Stimulated activated CD4-positive, alpha-beta T cell treated with anti-CD3 and anti-CD28 coated beads, TNF-alpha, amount 100 ng/mL, for 4 hours (primary cell): ENCODE data around the gene TRMU.
"Not testable (repeated sequence)": the region's sequence is repeated elsewhere in the genome, so short reads cannot be mapped to it uniquely, and the experiment has no call there.

Source experiments
- DNase-seq, 3 experiments: peaks; one replicate each; pipeline ENCODE4 v3.0.0-alpha.2; 2020; ENCODE audit warnings: low read depth in 3 of 3

The TRMU gene

GRCh38 chr22:46300491-46300890, 35.0 kb upstream of the TRMU start:
- DNase-seq: no peak

- no peak for DNase-seq
Measured at GRCh38 chr22:46303347-46303965, 32.1 kb upstream of the TRMU start.

GRCh38 chr22:46308283-46308988, 27.1 kb upstream of the TRMU start:
- no peak for DNase-seq

GRCh38 chr22:46309526-46310085, 25.9 kb upstream of the TRMU start:
- DNase-seq: no peak

- no peak for DNase-seq
Measured at GRCh38 chr22:46312056-46312455, 23.5 kb upstream of the TRMU start.

GRCh38 chr22:46312848-46313247, 22.7 kb upstream of the TRMU start:
- not testable (repeated sequence) for DNase-seq

GRCh38 chr22:46315976-46316375, 19.5 kb upstream of the TRMU start:
- DNase-seq: no peak

GRCh38 chr22:46317646-46318045, 17.9 kb upstream of the TRMU start:
- no peak for DNase-seq

GRCh38 chr22:46318576-46318975, 16.9 kb upstream of the TRMU start:
- no peak for DNase-seq

- no peak for DNase-seq
Measured at GRCh38 chr22:46319319-46319718, 16.2 kb upstream of the TRMU start.

- DNase-seq: no peak
Measured at GRCh38 chr22:46320166-46320710, 15.3 kb upstream of the TRMU start.

- no peak for DNase-seq
Measured at GRCh38 chr22:46320716-46321386, 14.7 kb upstream of the TRMU start.

- DNase-seq: no peak
Measured at GRCh38 chr22:46322711-46323110, 12.8 kb upstream of the TRMU start.

- DNase-seq: no peak
Measured at GRCh38 chr22:46323162-46323561, 12.4 kb upstream of the TRMU start.

GRCh38 chr22:46326066-46326680, 9.3 kb upstream of the TRMU start:
- no peak for DNase-seq

GRCh38 chr22:46327691-46328465, 7.6 kb upstream of the TRMU start:
- no peak for DNase-seq

- no peak for DNase-seq
Measured at GRCh38 chr22:46328797-46329196, 6.7 kb upstream of the TRMU start.

- no peak for DNase-seq
Measured at GRCh38 chr22:46329616-46330015, 5.9 kb upstream of the TRMU start.

- no peak for DNase-seq
Measured at GRCh38 chr22:46330426-46330825, 5.1 kb upstream of the TRMU start.

GRCh38 chr22:46331496-46331895, 4.0 kb upstream of the TRMU start:
- DNase-seq: no peak
